ENCODE data around the gene SPON2. TPM values are rescaled to one million over a fixed set of nuclear protein-coding genes. Genes with fewer than 3 reads are reported as not detected.
A peak's percentile ranks its signal among the peaks of the same experiment; 100 is the strongest.

SPON2 gene
- polyA plus RNA-seq, 2 of the 4 experiments (the other 2 are of a cell fraction): 0.12 to 0.54 TPM

DNA sequence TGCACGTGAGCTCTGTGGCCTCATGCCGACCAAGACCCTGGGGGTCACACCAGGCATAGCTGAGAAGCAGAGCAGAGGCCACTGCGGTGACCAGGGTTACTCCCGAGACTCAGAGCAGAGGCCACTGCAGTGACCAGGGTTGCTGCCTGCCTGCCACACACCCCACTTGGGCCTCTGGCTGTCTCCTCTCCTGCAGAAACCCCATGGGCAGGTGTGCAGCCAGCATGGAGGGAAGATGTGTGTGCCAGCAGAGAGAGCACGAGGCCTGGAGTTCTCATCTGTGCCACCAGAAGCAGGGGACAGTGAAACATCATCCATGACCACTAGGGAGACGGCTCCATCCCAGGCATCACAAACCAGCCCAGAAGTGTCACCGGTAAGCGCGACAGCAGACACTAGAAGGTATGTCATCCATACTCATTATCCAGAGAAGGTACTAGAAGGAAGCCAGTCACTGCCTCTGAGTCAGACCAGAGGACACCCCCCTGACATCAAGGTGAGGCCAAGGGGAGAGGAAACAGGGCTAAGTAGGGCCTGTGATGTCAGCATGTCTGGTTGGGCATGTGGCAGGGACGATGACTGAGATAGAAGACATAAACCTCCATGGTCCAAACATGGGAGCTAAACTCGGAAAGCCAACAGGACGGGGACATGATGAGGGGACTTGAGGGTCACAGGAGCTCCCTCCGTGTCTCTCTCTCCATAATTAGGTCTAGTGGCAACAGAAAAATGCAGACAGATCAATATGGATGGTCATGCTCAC is 24.2 kb upstream of the SPON2 start:
- no peaks in the 10 kb centered on the region for H3K9me3 ChIP-seq
- H3K4me3 ChIP-seq: no peak overlapping the region
- no peak for FAIRE-seq
- peaks cover 16% of the 10 kb centered on the region for H3K4me1 ChIP-seq
- no peak for ATAC-seq
- no peak overlapping the region for H3K27ac ChIP-seq
- no peak overlapping the region for H3K4me2 ChIP-seq
- DNase-seq (ENCODE audit: low read depth in 1 of 2, low spot score in 1 of 2): no peak
- WGBS (ENCODE audit: missing lambda C conversion rate): 71% methylated on average over 9 of the region's 13 CpGs
- ChIA-PET CTCF (interaction anchor here (1.3 kb wide), 1 partner anchor 29 kb away, joined by 4 read pairs; no protein-coding TSS in a partner anchor), POLR2A (interaction anchor here (0.5 kb wide), 1 partner anchor 290 kb away, joined by 3 read pairs; no protein-coding TSS in a partner anchor)
- TF ChIP-seq HDAC2 (IDR thresholded peaks at IDR 0.05) (no peak), ZNF302 (CRISPR knock-in tag; IDR thresholded peaks at IDR 0.05) (no peak), RCOR1 (IDR thresholded peaks at IDR 0.05; ENCODE audit: low read depth, low read length) (no peak), KDM1A (IDR thresholded peaks at IDR 0.05; ENCODE audit: low read depth) (no peak), GATA3 (IDR thresholded peaks at IDR 0.05; ENCODE audit: borderline replicate concordance) (no peak), HEYL (CRISPR knock-in tag; IDR thresholded peaks at IDR 0.05) (no peak), FOSL2 (IDR thresholded peaks at IDR 0.05) (no peak), FOSL2 (CRISPR knock-in tag; IDR thresholded peaks at IDR 0.05) (no peak)
- TF ChIP-seq, protein P1, sequence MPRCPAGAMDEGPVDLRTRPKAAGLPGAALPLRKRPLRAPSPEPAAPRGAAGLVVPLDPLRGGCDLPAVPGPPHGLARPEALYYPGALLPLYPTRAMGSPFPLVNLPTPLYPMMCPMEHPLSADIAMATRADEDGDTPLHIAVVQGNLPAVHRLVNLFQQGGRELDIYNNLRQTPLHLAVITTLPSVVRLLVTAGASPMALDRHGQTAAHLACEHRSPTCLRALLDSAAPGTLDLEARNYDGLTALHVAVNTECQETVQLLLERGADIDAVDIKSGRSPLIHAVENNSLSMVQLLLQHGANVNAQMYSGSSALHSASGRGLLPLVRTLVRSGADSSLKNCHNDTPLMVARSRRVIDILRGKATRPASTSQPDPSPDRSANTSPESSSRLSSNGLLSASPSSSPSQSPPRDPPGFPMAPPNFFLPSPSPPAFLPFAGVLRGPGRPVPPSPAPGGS (IDR thresholded peaks at IDR 0.05): no peak

DNA sequence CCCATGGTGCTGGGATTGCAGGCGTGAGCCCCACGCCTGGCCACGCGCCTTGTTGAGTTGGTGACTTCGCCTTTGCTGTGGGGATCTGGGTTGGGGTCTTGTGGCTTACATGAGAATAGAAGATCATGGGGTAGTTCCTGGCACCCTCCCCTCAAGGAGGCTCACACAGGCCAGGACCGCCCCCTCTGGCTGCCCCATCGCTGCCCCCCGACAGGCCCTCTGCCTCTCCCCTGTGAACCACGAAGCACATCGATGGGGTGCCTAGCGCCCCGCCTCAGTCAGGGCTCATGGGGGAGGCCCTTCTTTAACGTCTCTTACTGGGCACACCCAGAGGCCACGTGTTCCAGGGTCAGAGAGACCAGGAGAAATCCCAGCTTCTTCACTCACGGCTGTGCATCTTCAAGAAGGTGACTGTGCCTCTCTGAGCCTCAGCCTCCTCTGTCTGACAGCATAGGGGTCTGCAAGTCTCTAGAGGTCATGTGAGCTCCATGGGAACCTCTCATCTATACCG is 23.6 kb upstream of the SPON2 start:
- Histone ChIP-seq H3K27ac (no peak overlapping the region), H3K9me3 (no peaks in the 10 kb centered on the region), H3K4me1 (peaks cover 19% of the 10 kb centered on the region), H3K4me3 (no peak overlapping the region), H3K4me2 (no peak overlapping the region)
- ChIA-PET POLR2A (interaction anchor here (0.5 kb wide), 1 partner anchor 291 kb away, joined by 3 read pairs; no protein-coding TSS in a partner anchor), CTCF (interaction anchor here (1.3 kb wide), 1 partner anchor 29 kb away, joined by 4 read pairs; no protein-coding TSS in a partner anchor)
- ATAC-seq: no peak
- FAIRE-seq: no peak
- WGBS (ENCODE audit: missing lambda C conversion rate): 79% methylated on average over 4 of the region's 16 CpGs
- TF ChIP-seq, protein P2, sequence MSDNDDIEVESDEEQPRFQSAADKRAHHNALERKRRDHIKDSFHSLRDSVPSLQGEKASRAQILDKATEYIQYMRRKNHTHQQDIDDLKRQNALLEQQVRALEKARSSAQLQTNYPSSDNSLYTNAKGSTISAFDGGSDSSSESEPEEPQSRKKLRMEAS (IDR thresholded peaks at IDR 0.05): no peak
- no peak for TF ChIP-seq TP53 (CRISPR knock-in tag; IDR thresholded peaks at IDR 0.05)
- no peak for TF ChIP-seq NR3C1 (IDR thresholded peaks at IDR 0.05)
- no peak for TF ChIP-seq KDM5A (IDR thresholded peaks at IDR 0.05)
- TF ChIP-seq RARB (CRISPR knock-in tag; IDR thresholded peaks at IDR 0.05): no peak
- DNase-seq (ENCODE audit: low read depth in 1 of 2, low spot score in 1 of 2): no peak

DNA sequence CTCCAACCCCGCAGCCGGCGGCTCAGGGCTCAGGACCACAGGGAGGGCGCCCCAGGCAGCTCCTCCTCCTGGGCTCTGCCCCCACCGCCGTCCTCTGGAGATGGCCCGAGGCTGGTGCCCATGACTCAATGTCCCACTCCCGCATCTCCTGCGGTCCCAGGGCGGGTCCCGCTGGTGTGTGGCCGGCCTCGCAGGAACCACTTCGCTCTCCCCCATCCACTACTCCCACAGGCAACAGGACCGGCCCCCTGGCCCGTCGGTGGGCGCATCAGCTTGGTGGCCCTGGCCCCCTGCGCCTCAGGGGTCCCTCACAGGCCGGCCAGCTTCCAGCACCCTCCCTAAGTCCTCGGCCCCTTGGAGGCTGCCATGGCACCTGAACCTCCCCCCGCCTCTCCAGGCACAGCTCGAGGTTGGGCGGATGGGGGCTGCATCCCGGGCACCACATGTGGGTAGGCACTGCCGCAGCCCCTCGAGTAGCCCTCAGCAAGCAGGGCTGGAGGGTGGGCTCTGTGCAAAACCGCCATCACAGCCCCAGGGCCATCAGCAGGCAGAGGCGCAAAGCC is 22.8 kb upstream of the SPON2 start:
- Histone ChIP-seq H3K9me3 (no peaks in the 10 kb centered on the region), H3K4me2 (no peak overlapping the region), H3K4me1 (peaks cover 19% of the 10 kb centered on the region), H3K27ac (no peak overlapping the region), H3K4me3 (no peak overlapping the region)
- CTCF ChIA-PET: interaction anchor here (0.6 kb wide), 1 partner anchor 12 kb away, joined by 3 read pairs; no protein-coding TSS in a partner anchor
- 60% methylated on average over 3 of the region's 29 CpGs for WGBS (ENCODE audit: missing lambda C conversion rate)
- DNase-seq (ENCODE audit: low read depth in 1 of 2, low spot score in 1 of 2) (no peak), ATAC-seq (no peak), FAIRE-seq (no peak)
- POLR2A ChIA-PET: no interaction called here
- TF ChIP-seq SREBF2 (IDR thresholded peaks at IDR 0.05): no peak

DNA sequence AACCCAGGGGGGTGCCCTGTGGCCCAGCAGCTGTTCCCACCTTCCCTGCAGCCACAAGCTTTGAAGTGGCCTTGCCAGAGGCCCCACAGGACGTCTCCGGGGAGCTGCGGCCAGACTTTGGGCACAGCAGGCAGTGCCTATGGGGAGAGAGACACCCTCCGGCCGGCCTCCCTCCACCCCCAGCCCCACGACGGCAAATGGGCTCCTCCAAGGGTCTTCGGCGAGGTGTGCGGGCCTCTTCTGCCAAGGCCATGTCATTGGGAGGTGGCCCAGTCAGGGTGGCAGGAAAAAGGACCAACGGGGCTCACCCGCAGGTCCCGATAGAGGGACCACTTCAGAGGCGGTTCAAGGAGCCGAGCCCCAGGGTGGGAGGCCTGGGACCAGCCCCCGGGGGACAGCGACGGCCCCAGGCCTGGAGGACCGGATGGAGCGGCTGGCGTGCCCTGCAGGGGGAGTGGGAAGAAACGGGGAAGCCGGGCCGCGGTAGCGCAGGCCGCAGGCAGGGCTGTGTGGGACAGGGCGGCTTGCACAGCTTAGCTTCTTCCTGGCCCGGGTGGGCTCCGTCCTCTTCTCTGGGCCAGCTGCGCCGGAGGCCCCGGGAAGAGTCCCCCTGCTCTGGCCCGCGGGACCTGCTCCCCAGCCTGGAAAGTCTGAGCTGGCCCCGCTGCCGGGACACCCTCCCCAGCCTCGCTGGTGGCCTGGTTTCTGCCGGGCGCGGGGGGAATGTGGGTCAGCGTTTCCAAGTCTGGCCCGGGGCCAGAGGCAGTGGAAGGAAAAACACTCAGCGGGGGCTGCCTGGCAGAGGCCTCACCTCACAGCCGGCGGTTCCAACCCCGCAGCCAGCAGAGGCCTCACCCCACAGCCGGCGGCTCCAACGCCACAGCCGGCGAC is 21.9 kb upstream of the SPON2 start:
- H3K4me3 ChIP-seq: no peak overlapping the region
- H3K27ac ChIP-seq: peak overlapping the region in 1 of 2 experiments; percentile 89; a peak in 2 of 6 replicates
- DNase-seq (ENCODE audit: low read depth in 1 of 2, low spot score in 1 of 2) (no peak), FAIRE-seq (no peak), ATAC-seq (no peak)
- H3K9me3 ChIP-seq: no peaks in the 10 kb centered on the region
- no peak overlapping the region for H3K4me2 ChIP-seq
- H3K4me1 ChIP-seq: peaks cover 19% of the 10 kb centered on the region
- ChIA-PET POLR2A (no interaction called here), CTCF (interaction anchor here (0.6 kb wide), 1 partner anchor 27 kb away, joined by 3 read pairs; no protein-coding TSS in a partner anchor)
- WGBS (ENCODE audit: missing lambda C conversion rate): 91% methylated on average over 23 of the region's 52 CpGs
- TF ChIP-seq MAZ (IDR thresholded peaks at IDR 0.05; ENCODE audit: borderline replicate concordance, low read depth, low read length) (no peak), RARB (CRISPR knock-in tag; IDR thresholded peaks at IDR 0.05) (no peak), JUNB (IDR thresholded peaks at IDR 0.05) (no peak), SMC3 (IDR thresholded peaks at IDR 0.05) (no peak), RFX5 (IDR thresholded peaks at IDR 0.05) (no peak), SREBF2 (IDR thresholded peaks at IDR 0.05) (no peak), PHF8 (IDR thresholded peaks at IDR 0.05; ENCODE audit: borderline replicate concordance, low read depth) (no peak), CBX8 (IDR thresholded peaks at IDR 0.05) (no peak), CHD2 (IDR thresholded peaks at IDR 0.05; ENCODE audit: low read length, partially characterized antibody) (no peak), RCOR1 (IDR thresholded peaks at IDR 0.05; ENCODE audit: low read depth, low read length) (no peak)
- TF ChIP-seq, protein P3, sequence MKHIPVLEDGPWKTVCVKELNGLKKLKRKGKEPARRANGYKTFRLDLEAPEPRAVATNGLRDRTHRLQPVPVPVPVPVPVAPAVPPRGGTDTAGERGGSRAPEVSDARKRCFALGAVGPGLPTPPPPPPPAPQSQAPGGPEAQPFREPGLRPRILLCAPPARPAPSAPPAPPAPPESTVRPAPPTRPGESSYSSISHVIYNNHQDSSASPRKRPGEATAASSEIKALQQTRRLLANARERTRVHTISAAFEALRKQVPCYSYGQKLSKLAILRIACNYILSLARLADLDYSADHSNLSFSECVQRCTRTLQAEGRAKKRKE (CRISPR knock-in tag; IDR thresholded peaks at IDR 0.05; ENCODE audit: low read depth): no peak
- TF ChIP-seq, protein P4, sequence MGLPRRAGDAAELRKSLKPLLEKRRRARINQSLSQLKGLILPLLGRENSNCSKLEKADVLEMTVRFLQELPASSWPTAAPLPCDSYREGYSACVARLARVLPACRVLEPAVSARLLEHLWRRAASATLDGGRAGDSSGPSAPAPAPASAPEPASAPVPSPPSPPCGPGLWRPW (IDR thresholded peaks at IDR 0.05): no peak

Measured in A549 (cell line).